Esophagus squamous epithelium (tissue), 4 donors: ENCODE measurements around the gene AKR1C1.

Source experiments
- POLR2A ChIP-seq, 4 donors: fragments of 450-650 bp; IDR thresholded peaks; one replicate each; pipeline ENCODE4 v1.6.1; 2017; ENCODE audit warnings: antibody characterized with exemption in 4 of 4, mild to moderate bottlenecking in 4 of 4, moderate library complexity in 3 of 4
- TF ChIP-seq, protein P1 (sequence below), 6 experiments: fragments of 450-650 bp in 4 of 6; fragments of 200-600 bp in 2 of 6; sonication (generic) in 2 of 6; IDR thresholded peaks; one replicate each; pipeline ENCODE4 v1.5.1; 2016 to 2019; ENCODE audit warnings: antibody characterized with exemption in 6 of 6, mild to moderate bottlenecking in 4 of 6, moderate library complexity in 4 of 6

DNA sequence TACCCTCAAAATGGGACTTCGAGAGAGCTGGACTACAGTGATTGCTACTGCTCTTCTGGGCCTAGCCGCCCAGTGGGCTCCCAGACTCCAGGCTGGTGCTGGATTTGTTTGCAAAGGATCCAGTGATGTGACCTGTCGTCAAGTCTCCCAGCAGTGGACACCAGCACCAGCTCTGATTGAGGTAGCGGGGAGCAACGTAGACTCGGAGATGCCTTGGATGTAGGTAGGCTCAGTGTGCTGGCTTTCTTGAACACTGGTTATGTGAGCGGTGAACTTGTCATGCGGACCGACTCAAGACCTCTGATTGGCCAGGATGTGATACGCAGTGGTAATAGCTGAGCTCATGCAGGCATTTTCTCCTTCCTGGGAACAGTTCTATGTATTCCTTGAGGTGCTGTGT lies 21.0 kb downstream of the AKR1C1 start:
- TF ChIP-seq, protein P1, sequence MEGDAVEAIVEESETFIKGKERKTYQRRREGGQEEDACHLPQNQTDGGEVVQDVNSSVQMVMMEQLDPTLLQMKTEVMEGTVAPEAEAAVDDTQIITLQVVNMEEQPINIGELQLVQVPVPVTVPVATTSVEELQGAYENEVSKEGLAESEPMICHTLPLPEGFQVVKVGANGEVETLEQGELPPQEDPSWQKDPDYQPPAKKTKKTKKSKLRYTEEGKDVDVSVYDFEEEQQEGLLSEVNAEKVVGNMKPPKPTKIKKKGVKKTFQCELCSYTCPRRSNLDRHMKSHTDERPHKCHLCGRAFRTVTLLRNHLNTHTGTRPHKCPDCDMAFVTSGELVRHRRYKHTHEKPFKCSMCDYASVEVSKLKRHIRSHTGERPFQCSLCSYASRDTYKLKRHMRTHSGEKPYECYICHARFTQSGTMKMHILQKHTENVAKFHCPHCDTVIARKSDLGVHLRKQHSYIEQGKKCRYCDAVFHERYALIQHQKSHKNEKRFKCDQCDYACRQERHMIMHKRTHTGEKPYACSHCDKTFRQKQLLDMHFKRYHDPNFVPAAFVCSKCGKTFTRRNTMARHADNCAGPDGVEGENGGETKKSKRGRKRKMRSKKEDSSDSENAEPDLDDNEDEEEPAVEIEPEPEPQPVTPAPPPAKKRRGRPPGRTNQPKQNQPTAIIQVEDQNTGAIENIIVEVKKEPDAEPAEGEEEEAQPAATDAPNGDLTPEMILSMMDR (IDR thresholded peaks at IDR 0.05): no peak
- TF ChIP-seq POLR2A (IDR thresholded peaks at IDR 0.05): no peak
